ENCODE data around the gene ALDH1L2.

The ALDH1L2 gene

GRCh38 chr12:105053116-105053572 is 31.1 kb downstream of the ALDH1L2 start:
- Histone ChIP-seq H3K9me3 (ENCODE audit: control insufficient read depth, low read length) (no peaks in the 10 kb centered on the region), H3K36me3 (ENCODE audit: control insufficient read depth, insufficient read depth, low read length) (no peaks in the 10 kb centered on the region), H3K4me1 (ENCODE audit: control insufficient read depth, insufficient read depth, low read length) (no peaks in the 10 kb centered on the region), H3K9ac (ENCODE audit: low read length) (no peak overlapping the region), H3K4me3 (ENCODE audit: low read length) (no peak overlapping the region), H3K27me3 (ENCODE audit: control insufficient read depth, insufficient read depth, low read length) (no peaks in the 10 kb centered on the region)

GRCh38 chr12:105051981-105052380 is 32.3 kb downstream of the ALDH1L2 start:
- Histone ChIP-seq H3K27me3 (ENCODE audit: control insufficient read depth, insufficient read depth, low read length) (no peaks in the 10 kb centered on the region), H3K4me1 (ENCODE audit: control insufficient read depth, insufficient read depth, low read length) (no peaks in the 10 kb centered on the region), H3K9ac (ENCODE audit: low read length) (no peak overlapping the region), H3K9me3 (ENCODE audit: control insufficient read depth, low read length) (no peaks in the 10 kb centered on the region), H3K4me3 (ENCODE audit: low read length) (no peak overlapping the region), H3K36me3 (ENCODE audit: control insufficient read depth, insufficient read depth, low read length) (no peaks in the 10 kb centered on the region)

- no peaks in the 10 kb centered on the region for H3K27me3 ChIP-seq (ENCODE audit: control insufficient read depth, insufficient read depth, low read length)
- no peak overlapping the region for H3K9ac ChIP-seq (ENCODE audit: low read length)
- no peaks in the 10 kb centered on the region for H3K4me1 ChIP-seq (ENCODE audit: control insufficient read depth, insufficient read depth, low read length)
- no peaks in the 10 kb centered on the region for H3K9me3 ChIP-seq (ENCODE audit: control insufficient read depth, low read length)
- H3K4me3 ChIP-seq (ENCODE audit: low read length) = no peak overlapping the region
- no peaks in the 10 kb centered on the region for H3K36me3 ChIP-seq (ENCODE audit: control insufficient read depth, insufficient read depth, low read length)
Measured at GRCh38 chr12:105048315-105048714, 35.9 kb downstream of the ALDH1L2 start.

- no peak overlapping the region for H3K4me3 ChIP-seq (ENCODE audit: low read length)
- H3K9ac ChIP-seq (ENCODE audit: low read length) = no peak overlapping the region
- no peaks in the 10 kb centered on the region for H3K36me3 ChIP-seq (ENCODE audit: control insufficient read depth, insufficient read depth, low read length)
- no peaks in the 10 kb centered on the region for H3K27me3 ChIP-seq (ENCODE audit: control insufficient read depth, insufficient read depth, low read length)
- H3K9me3 ChIP-seq (ENCODE audit: control insufficient read depth, low read length) = no peaks in the 10 kb centered on the region
- H3K4me1 ChIP-seq (ENCODE audit: control insufficient read depth, insufficient read depth, low read length) = no peaks in the 10 kb centered on the region
Measured at GRCh38 chr12:105047308-105047707, 37.0 kb downstream of the ALDH1L2 start.

GRCh38 chr12:105041186-105041585 is 43.1 kb downstream of the ALDH1L2 start:
- Histone ChIP-seq H3K9ac (ENCODE audit: low read length) (no peak overlapping the region), H3K36me3 (ENCODE audit: control insufficient read depth, insufficient read depth, low read length) (no peaks in the 10 kb centered on the region), H3K4me1 (ENCODE audit: control insufficient read depth, insufficient read depth, low read length) (peaks cover 3% of the 10 kb centered on the region), H3K4me3 (ENCODE audit: low read length) (no peak overlapping the region), H3K27me3 (ENCODE audit: control insufficient read depth, insufficient read depth, low read length) (no peaks in the 10 kb centered on the region), H3K9me3 (ENCODE audit: control insufficient read depth, low read length) (no peaks in the 10 kb centered on the region)

- Histone ChIP-seq H3K9ac (ENCODE audit: low read length) (no peak overlapping the region), H3K27me3 (ENCODE audit: control insufficient read depth, insufficient read depth, low read length) (no peaks in the 10 kb centered on the region), H3K4me3 (ENCODE audit: low read length) (no peak overlapping the region), H3K4me1 (ENCODE audit: control insufficient read depth, insufficient read depth, low read length) (peaks cover 3% of the 10 kb centered on the region), H3K36me3 (ENCODE audit: control insufficient read depth, insufficient read depth, low read length) (no peaks in the 10 kb centered on the region), H3K9me3 (ENCODE audit: control insufficient read depth, low read length) (no peaks in the 10 kb centered on the region)
Measured at GRCh38 chr12:105040476-105040875, 43.8 kb downstream of the ALDH1L2 start.

- H3K27me3 ChIP-seq (ENCODE audit: control insufficient read depth, insufficient read depth, low read length) = no peaks in the 10 kb centered on the region
- H3K4me3 ChIP-seq (ENCODE audit: low read length) = no peak overlapping the region
- peaks cover 3% of the 10 kb centered on the region for H3K4me1 ChIP-seq (ENCODE audit: control insufficient read depth, insufficient read depth, low read length)
- H3K9me3 ChIP-seq (ENCODE audit: control insufficient read depth, low read length) = no peaks in the 10 kb centered on the region
- no peaks in the 10 kb centered on the region for H3K36me3 ChIP-seq (ENCODE audit: control insufficient read depth, insufficient read depth, low read length)
- H3K9ac ChIP-seq (ENCODE audit: low read length) = no peak overlapping the region
Measured at GRCh38 chr12:105036937-105037649, 47.2 kb downstream of the ALDH1L2 start.

- no peak overlapping the region for H3K4me3 ChIP-seq (ENCODE audit: low read length)
- no peaks in the 10 kb centered on the region for H3K9me3 ChIP-seq (ENCODE audit: control insufficient read depth, low read length)
- no peaks in the 10 kb centered on the region for H3K36me3 ChIP-seq (ENCODE audit: control insufficient read depth, insufficient read depth, low read length)
- H3K27me3 ChIP-seq (ENCODE audit: control insufficient read depth, insufficient read depth, low read length) = no peaks in the 10 kb centered on the region
- H3K9ac ChIP-seq (ENCODE audit: low read length) = no peak overlapping the region
- H3K4me1 ChIP-seq (ENCODE audit: control insufficient read depth, insufficient read depth, low read length) = no peaks in the 10 kb centered on the region
Measured at GRCh38 chr12:105033851-105034250, 50.4 kb downstream of the ALDH1L2 start.

GRCh38 chr12:105032703-105033357 is 51.4 kb downstream of the ALDH1L2 start:
- no peak overlapping the region for H3K9ac ChIP-seq (ENCODE audit: low read length)
- no peaks in the 10 kb centered on the region for H3K36me3 ChIP-seq (ENCODE audit: control insufficient read depth, insufficient read depth, low read length)
- H3K27me3 ChIP-seq (ENCODE audit: control insufficient read depth, insufficient read depth, low read length) = no peaks in the 10 kb centered on the region
- H3K9me3 ChIP-seq (ENCODE audit: control insufficient read depth, low read length) = no peaks in the 10 kb centered on the region
- no peaks in the 10 kb centered on the region for H3K4me1 ChIP-seq (ENCODE audit: control insufficient read depth, insufficient read depth, low read length)
- no peak overlapping the region for H3K4me3 ChIP-seq (ENCODE audit: low read length)

- no peaks in the 10 kb centered on the region for H3K9me3 ChIP-seq (ENCODE audit: control insufficient read depth, low read length)
- H3K4me3 ChIP-seq (ENCODE audit: low read length) = no peak overlapping the region
- H3K9ac ChIP-seq (ENCODE audit: low read length) = no peak overlapping the region
- no peaks in the 10 kb centered on the region for H3K36me3 ChIP-seq (ENCODE audit: control insufficient read depth, insufficient read depth, low read length)
- H3K4me1 ChIP-seq (ENCODE audit: control insufficient read depth, insufficient read depth, low read length) = no peaks in the 10 kb centered on the region
- H3K27me3 ChIP-seq (ENCODE audit: control insufficient read depth, insufficient read depth, low read length) = no peaks in the 10 kb centered on the region
Measured at GRCh38 chr12:105030820-105031807, 53.1 kb downstream of the ALDH1L2 start.

GRCh38 chr12:105026411-105026810 is 57.8 kb downstream of the ALDH1L2 start:
- no peaks in the 10 kb centered on the region for H3K36me3 ChIP-seq (ENCODE audit: control insufficient read depth, insufficient read depth, low read length)
- H3K27me3 ChIP-seq (ENCODE audit: control insufficient read depth, insufficient read depth, low read length) = no peaks in the 10 kb centered on the region
- H3K9me3 ChIP-seq (ENCODE audit: control insufficient read depth, low read length) = no peaks in the 10 kb centered on the region
- H3K9ac ChIP-seq (ENCODE audit: low read length) = no peak overlapping the region
- H3K4me3 ChIP-seq (ENCODE audit: low read length) = no peak overlapping the region
- no peaks in the 10 kb centered on the region for H3K4me1 ChIP-seq (ENCODE audit: control insufficient read depth, insufficient read depth, low read length)

GRCh38 chr12:105025890-105026289 is 58.4 kb downstream of the ALDH1L2 start:
- Histone ChIP-seq H3K27me3 (ENCODE audit: control insufficient read depth, insufficient read depth, low read length) (no peaks in the 10 kb centered on the region), H3K4me1 (ENCODE audit: control insufficient read depth, insufficient read depth, low read length) (no peaks in the 10 kb centered on the region), H3K9ac (ENCODE audit: low read length) (no peak overlapping the region), H3K4me3 (ENCODE audit: low read length) (no peak overlapping the region), H3K9me3 (ENCODE audit: control insufficient read depth, low read length) (no peaks in the 10 kb centered on the region), H3K36me3 (ENCODE audit: control insufficient read depth, insufficient read depth, low read length) (no peaks in the 10 kb centered on the region)
